Activated naive CD4-positive, alpha-beta T cell (primary cell): ENCODE results near the gene ATN1.
A peak's percentile ranks its signal among the peaks of the same experiment; 100 is the strongest.
"Not testable (repeated sequence)": the region's sequence is repeated elsewhere in the genome, so short reads cannot be mapped to it uniquely, and the experiment has no call there.

Experiments used
- DNase-seq, 4 experiments: peaks; one replicate each; lab custom pipeline; 2025; lab: John Stamatoyannopoulos, UW

The ATN1 gene

GRCh38 chr12:6927379-6928021 lies at the start of gene ATN1:
TSS of gene ATN1 (plus strand) at chr12:6927959. CDS start at chr12:6934002, 6,043 bp downstream.
- DNase-seq = peak in 2 of 4 experiments; percentile 22 to 46

- DNase-seq = not testable (repeated sequence)
These were observed 47.9 kb upstream of the ATN1 start for GRCh38 chr12:6879824-6880223.

- no peak for DNase-seq
These were observed 44.5 kb upstream of the ATN1 start for GRCh38 chr12:6883252-6883651.

- DNase-seq = no peak
These were observed 44.1 kb upstream of the ATN1 start for GRCh38 chr12:6883683-6884082.

- DNase-seq = no peak
These were observed 43.2 kb upstream of the ATN1 start for GRCh38 chr12:6884539-6884938.

GRCh38 chr12:6886206-6886999 lies 41.4 kb upstream of the ATN1 start:
- not testable (repeated sequence) for DNase-seq

GRCh38 chr12:6887460-6887859 lies 40.3 kb upstream of the ATN1 start:
- DNase-seq = no peak

GRCh38 chr12:6888360-6888759 lies 39.4 kb upstream of the ATN1 start:
- no peak for DNase-seq

- not testable (repeated sequence) for DNase-seq
These were observed 39.0 kb upstream of the ATN1 start for GRCh38 chr12:6888794-6889193.

GRCh38 chr12:6889775-6890573 lies 37.8 kb upstream of the ATN1 start:
- DNase-seq = not testable (repeated sequence)

GRCh38 chr12:6890789-6891645 lies 36.7 kb upstream of the ATN1 start:
- DNase-seq = peak; percentile 96 to 99 (median 98)

GRCh38 chr12:6891646-6892001 lies 36.1 kb upstream of the ATN1 start:
- DNase-seq = no peak

GRCh38 chr12:6892683-6893082 lies 35.1 kb upstream of the ATN1 start:
- DNase-seq = not testable (repeated sequence)

GRCh38 chr12:6894321-6894720 lies 33.4 kb upstream of the ATN1 start:
- DNase-seq = no peak

GRCh38 chr12:6896846-6897435 lies 30.8 kb upstream of the ATN1 start:
- no peak for DNase-seq

GRCh38 chr12:6899427-6899826 lies 28.3 kb upstream of the ATN1 start:
- no peak for DNase-seq

GRCh38 chr12:6899837-6900519 lies 27.8 kb upstream of the ATN1 start:
- DNase-seq = no peak

GRCh38 chr12:6902448-6902847 lies 25.3 kb upstream of the ATN1 start:
- no peak for DNase-seq

GRCh38 chr12:6903722-6904121 lies 24.0 kb upstream of the ATN1 start:
- DNase-seq = no peak
